ENCODE results near the gene ZGPAT. TPM values are rescaled to one million over a fixed set of nuclear protein-coding genes. Genes with fewer than 3 reads are reported as not detected.

Gene ZGPAT
- total and polyA plus RNA-seq, 2 of the 8 experiments (the other 6 are each of a cell fraction or from before 2014, with no cell fraction given): 14.5 to 21.4 TPM

DNA sequence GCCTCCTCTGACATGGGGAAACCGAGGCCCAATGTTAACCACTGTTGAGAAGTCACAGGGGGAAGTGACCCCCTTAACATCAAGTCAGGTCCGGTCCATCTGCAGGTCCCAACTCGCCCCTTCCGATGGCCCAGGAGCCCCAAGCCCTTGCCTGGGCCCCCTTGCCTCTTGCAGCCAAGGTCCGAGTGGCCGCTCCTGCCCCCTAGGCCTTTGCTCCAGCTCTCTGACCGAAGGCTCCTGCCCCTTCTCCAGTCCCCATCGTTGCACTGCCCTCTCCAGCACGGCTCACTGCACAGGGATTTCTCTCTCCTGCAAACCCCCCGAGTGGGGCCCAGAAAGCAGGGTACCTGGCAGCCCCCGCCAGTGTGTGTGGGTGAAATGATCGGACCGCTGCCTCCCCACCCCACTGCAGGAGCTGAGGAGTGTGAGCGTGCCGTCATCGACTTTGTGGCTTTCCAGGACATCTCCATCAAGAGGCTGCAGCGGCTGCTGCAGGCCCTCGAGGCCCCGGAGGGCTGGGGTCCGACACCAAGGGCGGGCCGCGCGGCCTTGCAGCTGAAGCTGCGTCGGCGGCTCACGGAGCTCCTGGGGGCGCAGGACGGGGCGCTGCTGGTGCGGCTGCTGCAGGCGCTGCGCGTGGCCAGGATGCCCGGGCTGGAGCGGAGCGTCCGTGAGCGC is 9.8 kb upstream of the ZGPAT start:
- H3K4me1 ChIP-seq (replicated peaks in 1 of 4; ENCODE audit: control insufficient read depth in 3 of 4, insufficient read depth in 4 of 4, low read length in 3 of 4): peaks cover 0 to 12% (median 7%) of the 10 kb centered on the region in 4 experiments; a peak in 4 of 7 replicates
- H3K27ac ChIP-seq (ENCODE audit: low read depth, low read length): no peak overlapping the region
- H3K56ac ChIP-seq (replicated peaks; ENCODE audit: insufficient read length, low read depth, low read length): no peak overlapping the region
- no peaks in the 10 kb centered on the region; a peak in 1 of 4 replicates for H3K9me3 ChIP-seq (ENCODE audit: insufficient read depth in 2 of 2, low read depth in 1 of 2, low read length in 1 of 2)
- no peak overlapping the region for H2AFZ ChIP-seq (ENCODE audit: low read length)
- ChIA-PET CTCF (ENCODE audit: partially characterized antibody) (interaction anchor here (0.6 to 2.4 kb wide), 9 partner anchors 9 to 241 kb away, joined by 3 to 9 read pairs (median 4); partner anchors contain the start of genes ARFRP1 and ZGPAT), POLR2A (ENCODE audit: partially characterized antibody) (interaction anchor here (0.5 to 4.2 kb wide), 19 partner anchors 8 to 166 kb away, joined by 3 to 49 read pairs (median 3); partner anchors contain the start of genes ARFRP1, GMEB2, LIME1 and SLC2A4RG)
- no peaks in the 10 kb centered on the region for H3K27me3 ChIP-seq (replicated peaks in 1 of 4; ENCODE audit: control insufficient read depth in 3 of 4, extremely low read depth in 1 of 4, insufficient read depth in 3 of 4, low read length in 3 of 4)
- no peak overlapping the region for H3K9ac ChIP-seq (replicated peaks in 1 of 4; ENCODE audit: extremely low read depth in 1 of 4, low read depth in 3 of 4, low read length in 3 of 4)
- FAIRE-seq: no peak
- peaks cover 2 to 10% of the 10 kb centered on the region in 2 experiments for H4K20me1 ChIP-seq (replicated peaks in 1 of 2; ENCODE audit: control insufficient read depth in 1 of 2, insufficient read depth in 2 of 2, low read length in 2 of 2)
- H3K79me2 ChIP-seq (ENCODE audit: control insufficient read depth in 1 of 2, insufficient read depth in 2 of 2, low read length in 2 of 2): no peaks in the 10 kb centered on the region
- no peak overlapping the region for H2BK5ac ChIP-seq (ENCODE audit: low read depth, low read length)
- no peaks in the 10 kb centered on the region for H3K79me1 ChIP-seq (ENCODE audit: low read depth, low read length)
- H2BK12ac ChIP-seq (ENCODE audit: low read depth, low read length): no peak overlapping the region
- H2AK5ac ChIP-seq (ENCODE audit: low read depth, low read length): no peak overlapping the region
- H3K18ac ChIP-seq (ENCODE audit: extremely low read depth, low read length): no peak overlapping the region
- no peak overlapping the region for H2BK15ac ChIP-seq (ENCODE audit: low read length)
- H3K14ac ChIP-seq (ENCODE audit: insufficient read length): no peak overlapping the region
- WGBS, 2 experiments (ENCODE audit: extremely low coverage in 1 of 2, insufficient coverage in 1 of 2, insufficient read length in 1 of 2, insufficient replicate concordance in 2 of 2, low coverage in 1 of 2, low lambda C conversion rate in 2 of 2, missing lambda C conversion rate in 1 of 2): 88% methylated on average over 38 of the region's 40 CpGs; no CpG with 5 or more reads in 1 of the 2 experiments
- peaks cover 0 to 3% (median 0%) of the 10 kb centered on the region in 4 experiments; a peak in 1 of 8 replicates for H3K36me3 ChIP-seq (ENCODE audit: control insufficient read depth in 2 of 4, insufficient read depth in 4 of 4, low read length in 3 of 4)
- no peak overlapping the region for H4K5ac ChIP-seq (ENCODE audit: insufficient read length, low read depth, low read length)
- no peak overlapping the region for H3K4ac ChIP-seq (replicated peaks; ENCODE audit: insufficient read length, low read depth, low read length)
- peaks cover 8% of the 10 kb centered on the region; the same call in 1 of the 2 replicates for H3K23me2 ChIP-seq (ENCODE audit: low read depth, low read length)
- no peak overlapping the region for H2BK20ac ChIP-seq (ENCODE audit: low read length)
- no peak overlapping the region for H2BK120ac ChIP-seq (replicated peaks; ENCODE audit: low read depth, low read length)
- no peak overlapping the region for H4K91ac ChIP-seq (replicated peaks; ENCODE audit: insufficient read length, low read length)
- H3K23ac ChIP-seq (ENCODE audit: insufficient read length): no peak overlapping the region
- DNase-seq (ENCODE audit: low read depth in 1 of 2, low spot score in 2 of 2): peak in 1 of 2 experiments; percentile 51
- H3K4me3 ChIP-seq (ENCODE audit: extremely low read depth in 1 of 4, insufficient read depth in 2 of 4, low read depth in 3 of 4, low read length in 4 of 4): no peak overlapping the region
- H4K8ac ChIP-seq (ENCODE audit: extremely low read depth, insufficient read depth, low read length): no peak overlapping the region; the same call in 1 of the 2 replicates
- no peak overlapping the region for H3K4me2 ChIP-seq (ENCODE audit: insufficient read depth in 1 of 2, low read depth in 2 of 2, low read length in 2 of 2)
- no peak for TF ChIP-seq USF2 (IDR thresholded peaks at IDR 0.05; ENCODE audit: low read length)
- no peak for TF ChIP-seq RNF2 (IDR thresholded peaks at IDR 0.05; ENCODE audit: borderline replicate concordance, low read depth, low read length, missing control alignments, poor library complexity, severe bottlenecking)
- no peak for TF ChIP-seq YY1 (IDR thresholded peaks at IDR 0.05; ENCODE audit: low read depth, low read length)
- TF ChIP-seq ZNF274 (IDR thresholded peaks at IDR 0.05; ENCODE audit: borderline replicate concordance, extremely low read depth, low read length): no peak
- TF ChIP-seq FOSL1 (IDR thresholded peaks at IDR 0.05; ENCODE audit: insufficient read depth, low read depth, low read length): no peak
- no peak for TF ChIP-seq CTCF (IDR thresholded peaks at IDR 0.05; ENCODE audit: control extremely low read depth in 1 of 3, insufficient read depth in 1 of 3, low read depth in 1 of 3, low read length in 3 of 3)
- no peak for TF ChIP-seq ATF3 (IDR thresholded peaks at IDR 0.05; ENCODE audit: insufficient read depth, low read depth, low read length)

Measured in H1 (cell line).